ENCODE data around the gene CCDC171.

- no peak for TF ChIP-seq POLR2A (IDR thresholded peaks at IDR 0.05)
- TF ChIP-seq, protein P1, sequence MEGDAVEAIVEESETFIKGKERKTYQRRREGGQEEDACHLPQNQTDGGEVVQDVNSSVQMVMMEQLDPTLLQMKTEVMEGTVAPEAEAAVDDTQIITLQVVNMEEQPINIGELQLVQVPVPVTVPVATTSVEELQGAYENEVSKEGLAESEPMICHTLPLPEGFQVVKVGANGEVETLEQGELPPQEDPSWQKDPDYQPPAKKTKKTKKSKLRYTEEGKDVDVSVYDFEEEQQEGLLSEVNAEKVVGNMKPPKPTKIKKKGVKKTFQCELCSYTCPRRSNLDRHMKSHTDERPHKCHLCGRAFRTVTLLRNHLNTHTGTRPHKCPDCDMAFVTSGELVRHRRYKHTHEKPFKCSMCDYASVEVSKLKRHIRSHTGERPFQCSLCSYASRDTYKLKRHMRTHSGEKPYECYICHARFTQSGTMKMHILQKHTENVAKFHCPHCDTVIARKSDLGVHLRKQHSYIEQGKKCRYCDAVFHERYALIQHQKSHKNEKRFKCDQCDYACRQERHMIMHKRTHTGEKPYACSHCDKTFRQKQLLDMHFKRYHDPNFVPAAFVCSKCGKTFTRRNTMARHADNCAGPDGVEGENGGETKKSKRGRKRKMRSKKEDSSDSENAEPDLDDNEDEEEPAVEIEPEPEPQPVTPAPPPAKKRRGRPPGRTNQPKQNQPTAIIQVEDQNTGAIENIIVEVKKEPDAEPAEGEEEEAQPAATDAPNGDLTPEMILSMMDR (IDR thresholded peaks at IDR 0.05) = no peak
- TF ChIP-seq EP300 (IDR thresholded peaks at IDR 0.05) = no peak
- no peak for TF ChIP-seq POLR2AphosphoS5 (IDR thresholded peaks at IDR 0.05)
Observed at GRCh38 chr9:15592317-15592716, 39.5 kb downstream of the CCDC171 start.
